ENCODE data around the gene F2R.

GRCh38 chr5:76692274-76692540 lies 23.7 kb upstream of the F2R start:
- no peak for TF ChIP-seq EZH2 (IDR thresholded peaks at IDR 0.05; ENCODE audit: low read length, unreplicated experiment)
- TF ChIP-seq CTCF (conservative IDR thresholded peaks at IDR 0.05; ENCODE audit: low read depth, low read length): no peak

All from PC-3 (cell line).